Mammary epithelial cell (primary cell): Measurements from ENCODE around the gene NR3C2.

ENCODE experiments used
- EZH2 ChIP-seq: IDR thresholded peaks from 2 replicates; pipeline ENCODE4 v1.6.1; 2012; ENCODE audit warnings: low read length, inconsistent platforms, borderline replicate concordance
- TF ChIP-seq, protein P1 (sequence below), 2 donors: IDR thresholded peaks in 1 of 2; conservative IDR thresholded peaks in 1 of 2; 2 replicates each; pipeline ENCODE4 v1.5.1; 2011 to 2012; ENCODE audit warnings: inconsistent platforms in 2 of 2, low read length in 2 of 2, mild to moderate bottlenecking in 2 of 2, control low read depth in 1 of 2, low read depth in 1 of 2; ENCODE audit not compliant: insufficient read depth in 1 of 2; ENCODE audit errors: extremely low read depth in 1 of 2

DNA sequence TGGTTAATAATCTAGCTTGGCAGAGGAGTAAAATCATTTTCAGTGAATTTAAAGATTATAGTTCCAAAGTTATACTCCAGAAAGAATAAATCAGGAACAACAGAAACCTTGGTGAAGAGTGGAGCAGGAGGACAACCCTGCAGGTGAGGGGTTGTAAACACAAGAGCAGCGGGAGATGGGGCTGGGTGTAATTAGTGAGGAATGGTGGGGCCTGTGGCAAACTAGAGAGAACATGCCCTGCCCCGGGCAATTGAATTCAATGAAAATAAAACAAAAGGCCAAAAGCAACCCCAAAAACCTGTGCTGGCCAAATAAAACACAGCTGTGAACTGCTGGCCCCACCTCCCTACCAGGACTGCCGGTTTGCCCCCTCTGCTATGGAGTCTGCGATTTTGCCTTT, 325.2 kb downstream of the NR3C2 start:
- TF ChIP-seq, protein P1, sequence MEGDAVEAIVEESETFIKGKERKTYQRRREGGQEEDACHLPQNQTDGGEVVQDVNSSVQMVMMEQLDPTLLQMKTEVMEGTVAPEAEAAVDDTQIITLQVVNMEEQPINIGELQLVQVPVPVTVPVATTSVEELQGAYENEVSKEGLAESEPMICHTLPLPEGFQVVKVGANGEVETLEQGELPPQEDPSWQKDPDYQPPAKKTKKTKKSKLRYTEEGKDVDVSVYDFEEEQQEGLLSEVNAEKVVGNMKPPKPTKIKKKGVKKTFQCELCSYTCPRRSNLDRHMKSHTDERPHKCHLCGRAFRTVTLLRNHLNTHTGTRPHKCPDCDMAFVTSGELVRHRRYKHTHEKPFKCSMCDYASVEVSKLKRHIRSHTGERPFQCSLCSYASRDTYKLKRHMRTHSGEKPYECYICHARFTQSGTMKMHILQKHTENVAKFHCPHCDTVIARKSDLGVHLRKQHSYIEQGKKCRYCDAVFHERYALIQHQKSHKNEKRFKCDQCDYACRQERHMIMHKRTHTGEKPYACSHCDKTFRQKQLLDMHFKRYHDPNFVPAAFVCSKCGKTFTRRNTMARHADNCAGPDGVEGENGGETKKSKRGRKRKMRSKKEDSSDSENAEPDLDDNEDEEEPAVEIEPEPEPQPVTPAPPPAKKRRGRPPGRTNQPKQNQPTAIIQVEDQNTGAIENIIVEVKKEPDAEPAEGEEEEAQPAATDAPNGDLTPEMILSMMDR (conservative IDR thresholded peaks at IDR 0.05 in 1 of 2, IDR thresholded peaks at IDR 0.05 in 1 of 2; ENCODE audit: extremely low read depth in 1 of 2, insufficient read depth in 1 of 2, low read depth in 1 of 2, low read length in 2 of 2) = no peak
- no peak for TF ChIP-seq EZH2
